Loucy (cell line): ENCODE results near the gene DDX19B.

Experiments
- CTCF ChIP-seq: fragments of 200-600 bp; sonication (generic); conservative IDR thresholded peaks from 2 replicates; pipeline ENCODE4 v1.5.1; 2014; ENCODE audit warnings: mild to moderate bottlenecking, antibody characterized with exemption, low read length
- EZH2phosphoT487 ChIP-seq: fragments of 200-600 bp; IDR thresholded peaks from 2 replicates; pipeline ENCODE4 v1.6.1; 2018; ENCODE audit warnings: antibody characterized with exemption, mild to moderate bottlenecking, moderate library complexity, borderline replicate concordance

- TF ChIP-seq CTCF (no peak), EZH2phosphoT487 (no peak)
Observed at GRCh38 chr16:70258946-70259345, 40.0 kb upstream of the DDX19B start.
